ENCODE results near the gene PPP3R2.
A peak's percentile ranks its signal among the peaks of the same experiment; 100 is the strongest.
"Not testable (repeated sequence)": the region's sequence is repeated elsewhere in the genome, so short reads cannot be mapped to it uniquely, and the experiment has no call there.

Gene PPP3R2

DNA sequence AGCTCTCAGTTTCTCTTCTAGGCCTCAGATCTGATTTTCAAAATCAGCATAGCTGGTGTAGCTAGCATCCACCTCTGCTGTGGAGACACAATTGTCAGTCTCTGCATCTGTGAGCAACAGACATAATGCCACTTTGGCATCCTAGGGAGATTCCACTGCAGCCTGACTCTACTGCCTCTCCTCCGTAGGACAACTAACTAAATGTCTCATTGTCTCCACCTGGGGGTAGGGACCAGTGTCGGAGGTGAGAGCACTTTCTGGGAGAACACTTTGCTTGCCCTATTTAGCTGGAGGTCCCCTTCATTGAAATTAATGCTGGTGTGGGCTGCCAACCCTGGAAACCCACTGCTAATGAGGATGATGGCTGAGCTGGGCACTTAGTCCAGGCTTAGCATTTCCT is 1.4 kb downstream of the PPP3R2 start:
- no peak for TF ChIP-seq CTCF (IDR thresholded peaks at IDR 0.05; ENCODE audit: unreplicated experiment in 3 of 3)
- H3K36me3 Mint-ChIP-seq (ENCODE audit: low read depth) = no peaks in the 10 kb centered on the region
- no peak overlapping the region for H3K4me3 Mint-ChIP-seq
- H3K27me3 Mint-ChIP-seq (ENCODE audit: low read depth) = peaks cover 4% of the 10 kb centered on the region
- H3K4me1 Mint-ChIP-seq = peaks cover 11% of the 10 kb centered on the region
- no peaks in the 10 kb centered on the region for H3K9me3 Mint-ChIP-seq
- H3K27ac Mint-ChIP-seq = no peak overlapping the region

GRCh38 chr9:101592788-101593187 is 2.0 kb downstream of the PPP3R2 start:
- no peak overlapping the region for H3K4me3 Mint-ChIP-seq
- no peak overlapping the region for H3K27ac Mint-ChIP-seq
- peaks cover 15% of the 10 kb centered on the region for H3K4me1 Mint-ChIP-seq
- no peak for TF ChIP-seq CTCF (IDR thresholded peaks at IDR 0.05; ENCODE audit: unreplicated experiment in 3 of 3)
- H3K27me3 Mint-ChIP-seq (ENCODE audit: low read depth) = peaks cover 4% of the 10 kb centered on the region
- H3K36me3 Mint-ChIP-seq (ENCODE audit: low read depth) = no peaks in the 10 kb centered on the region
- H3K9me3 Mint-ChIP-seq = no peaks in the 10 kb centered on the region

GRCh38 chr9:101591787-101592446 is 2.9 kb downstream of the PPP3R2 start:
- Mint-ChIP-seq H3K4me1 (peaks cover 21% of the 10 kb centered on the region), H3K9me3 (no peaks in the 10 kb centered on the region), H3K36me3 (ENCODE audit: low read depth) (no peaks in the 10 kb centered on the region), H3K27ac (peak overlapping the region in 1 of 3 experiments; percentile 10), H3K4me3 (no peak overlapping the region), H3K27me3 (ENCODE audit: low read depth) (peaks cover 4% of the 10 kb centered on the region)
- no peak for TF ChIP-seq CTCF (IDR thresholded peaks at IDR 0.05; ENCODE audit: unreplicated experiment in 3 of 3)

DNA sequence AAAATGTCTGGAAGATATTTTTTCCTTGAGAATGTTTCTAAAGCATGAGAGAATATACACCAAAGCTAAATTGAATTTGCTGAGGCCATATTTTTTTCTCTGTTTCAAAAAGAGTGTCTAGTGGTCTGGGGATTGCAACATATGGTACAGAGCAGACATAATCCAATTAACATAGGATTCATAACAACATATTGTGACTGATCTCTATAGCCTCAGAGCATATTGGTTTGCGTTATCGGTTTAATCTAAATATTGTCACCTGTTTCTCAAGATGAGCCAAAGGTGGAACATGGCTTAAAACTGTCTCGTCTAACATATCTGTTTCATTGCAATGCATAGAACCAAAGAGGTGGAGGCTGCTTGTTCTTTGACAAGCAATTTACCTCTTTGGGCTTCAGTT is 3.9 kb downstream of the PPP3R2 start:
- Mint-ChIP-seq H3K4me1 (peaks cover 19% of the 10 kb centered on the region), H3K4me3 (no peak overlapping the region), H3K27ac (no peak overlapping the region), H3K27me3 (ENCODE audit: low read depth) (peaks cover 4% of the 10 kb centered on the region), H3K36me3 (ENCODE audit: low read depth) (no peaks in the 10 kb centered on the region), H3K9me3 (no peaks in the 10 kb centered on the region)
- no peak for TF ChIP-seq CTCF (IDR thresholded peaks at IDR 0.05; ENCODE audit: unreplicated experiment in 3 of 3)

- H3K9me3 Mint-ChIP-seq, H3K27ac Mint-ChIP-seq: not testable (repeated sequence)
- H3K4me1 Mint-ChIP-seq = peaks cover 15% of the 10 kb centered on the region
Observed at GRCh38 chr9:101590074-101590473, 4.7 kb downstream of the PPP3R2 start.

DNA sequence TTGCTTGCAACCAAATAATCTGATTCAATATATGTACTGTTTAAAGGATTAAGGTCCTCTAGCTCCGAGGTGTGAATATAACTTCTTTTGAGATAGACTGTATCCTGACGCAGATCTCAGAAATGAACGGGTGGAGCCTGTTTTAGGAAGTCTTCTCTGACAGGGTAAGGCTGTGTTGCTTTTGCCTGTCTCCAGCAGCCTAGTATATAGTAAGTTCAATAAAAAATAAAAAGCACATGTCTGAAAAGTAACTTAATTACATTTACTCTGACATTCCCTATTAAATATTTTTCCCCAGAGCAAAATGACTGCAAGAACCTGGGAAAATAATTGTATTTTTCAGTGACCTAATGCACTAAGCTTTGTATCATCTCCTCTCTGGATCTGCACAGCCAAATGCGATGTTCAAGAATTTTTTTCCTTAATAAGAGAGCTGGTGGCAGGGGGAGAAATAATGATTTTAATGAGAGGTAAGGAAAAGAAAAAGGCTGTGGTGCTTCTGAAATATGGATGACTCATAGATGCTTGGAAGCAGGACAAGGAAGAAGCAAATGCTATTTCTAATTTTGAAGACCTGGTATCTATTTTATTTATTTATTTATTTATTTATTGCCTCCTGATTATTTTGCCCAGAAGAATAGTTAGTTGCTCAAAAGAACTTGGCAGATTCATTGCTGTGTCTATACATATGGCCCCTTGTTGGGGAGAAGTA is 7.3 kb downstream of the PPP3R2 start:
- peaks cover 23% of the 10 kb centered on the region for H3K4me1 Mint-ChIP-seq
- no peaks in the 10 kb centered on the region for H3K9me3 Mint-ChIP-seq
- TF ChIP-seq CTCF (IDR thresholded peaks at IDR 0.05; ENCODE audit: unreplicated experiment in 3 of 3) = no peak
- H3K27me3 Mint-ChIP-seq (ENCODE audit: low read depth) = no peaks in the 10 kb centered on the region
- H3K27ac Mint-ChIP-seq = peak overlapping the region in 2 of 3 experiments; percentile 24 to 36
- H3K36me3 Mint-ChIP-seq (ENCODE audit: low read depth) = no peaks in the 10 kb centered on the region
- H3K4me3 Mint-ChIP-seq = no peak overlapping the region

More at GRCh38 chr9:101590074-101590473, 4.7 kb downstream of the PPP3R2 start:
- not testable (repeated sequence) for H3K4me3 Mint-ChIP-seq; H3K36me3 Mint-ChIP-seq (ENCODE audit: low read depth); H3K27me3 Mint-ChIP-seq (ENCODE audit: low read depth)
